Stimulated activated CD4-positive, alpha-beta T cell treated with anti-CD3 and anti-CD28 coated beads, TNF-alpha, amount 100 ng/mL, for 48 hours (primary cell): ENCODE data around the gene PRKAG1.
A peak's percentile ranks its signal among the peaks of the same experiment; 100 is the strongest.

Experiments used
- DNase-seq, 3 donors: peaks; one replicate each; pipeline ENCODE4 v3.0.0-alpha.2; 2020; ENCODE audit warnings: low read depth in 3 of 3

The PRKAG1 gene

DNA sequence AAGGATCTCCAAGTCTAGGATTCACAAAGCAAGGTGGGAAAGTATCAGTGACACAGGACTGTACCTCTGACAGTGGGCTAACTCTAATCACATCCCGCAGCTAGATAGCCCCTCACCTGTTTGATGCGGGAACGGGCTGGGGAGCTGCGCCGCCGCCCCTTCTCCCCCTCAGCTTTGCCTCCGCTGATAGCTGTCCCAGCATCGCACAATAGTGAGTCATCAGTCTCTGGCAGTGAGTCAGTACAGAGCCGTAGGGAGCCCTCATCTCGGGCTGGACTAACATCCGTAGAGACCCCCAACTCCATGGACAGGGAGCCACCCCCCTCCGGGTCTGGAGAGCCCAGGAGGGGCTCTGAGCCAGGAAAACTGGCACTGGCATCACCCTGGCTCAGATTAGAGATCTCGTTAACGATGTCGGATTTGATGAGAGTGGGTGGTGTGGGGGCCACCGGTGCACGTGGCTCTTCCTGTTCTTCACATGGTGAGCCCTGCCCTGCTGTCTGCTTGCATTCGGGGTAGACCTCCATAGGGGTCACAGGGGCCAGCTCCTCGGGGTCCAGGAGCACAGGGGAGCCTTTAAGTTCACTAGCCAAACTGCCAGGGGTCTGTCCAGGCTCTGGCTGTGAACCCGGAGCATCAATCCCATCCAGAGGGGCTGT, 31.1 kb upstream of the PRKAG1 start:
- DNase-seq: no peak

DNA sequence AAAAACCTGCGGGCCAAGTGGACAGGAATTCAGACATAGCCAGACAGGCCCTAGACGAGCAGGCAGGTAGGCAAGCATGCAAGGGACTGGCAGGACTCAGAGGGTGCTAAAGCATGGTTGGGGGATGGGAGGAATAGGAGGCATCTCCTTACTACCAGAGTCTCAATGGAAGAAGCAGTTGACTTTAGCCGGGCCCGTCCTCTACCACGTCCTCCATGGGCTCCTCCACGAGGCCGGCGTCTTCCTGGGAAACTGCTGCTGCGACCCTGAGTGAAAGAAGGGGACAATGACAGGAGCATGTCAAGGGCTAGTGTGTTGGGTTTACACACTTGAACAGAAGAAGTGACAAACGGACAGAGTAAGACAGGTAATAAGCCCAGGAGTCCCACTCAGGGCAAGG, 30.4 kb upstream of the PRKAG1 start:
- DNase-seq: no peak

GRCh38 chr12:49046129-49046895, 27.7 kb upstream of the PRKAG1 start:
- no peak for DNase-seq

- no peak for DNase-seq
Observed at GRCh38 chr12:49044660-49045059, 26.1 kb upstream of the PRKAG1 start.

GRCh38 chr12:49043856-49044258, 25.3 kb upstream of the PRKAG1 start:
- peak; percentile 59 to 82 (median 61) for DNase-seq

- no peak for DNase-seq
Observed at GRCh38 chr12:49043241-49043640, 24.7 kb upstream of the PRKAG1 start.

DNA sequence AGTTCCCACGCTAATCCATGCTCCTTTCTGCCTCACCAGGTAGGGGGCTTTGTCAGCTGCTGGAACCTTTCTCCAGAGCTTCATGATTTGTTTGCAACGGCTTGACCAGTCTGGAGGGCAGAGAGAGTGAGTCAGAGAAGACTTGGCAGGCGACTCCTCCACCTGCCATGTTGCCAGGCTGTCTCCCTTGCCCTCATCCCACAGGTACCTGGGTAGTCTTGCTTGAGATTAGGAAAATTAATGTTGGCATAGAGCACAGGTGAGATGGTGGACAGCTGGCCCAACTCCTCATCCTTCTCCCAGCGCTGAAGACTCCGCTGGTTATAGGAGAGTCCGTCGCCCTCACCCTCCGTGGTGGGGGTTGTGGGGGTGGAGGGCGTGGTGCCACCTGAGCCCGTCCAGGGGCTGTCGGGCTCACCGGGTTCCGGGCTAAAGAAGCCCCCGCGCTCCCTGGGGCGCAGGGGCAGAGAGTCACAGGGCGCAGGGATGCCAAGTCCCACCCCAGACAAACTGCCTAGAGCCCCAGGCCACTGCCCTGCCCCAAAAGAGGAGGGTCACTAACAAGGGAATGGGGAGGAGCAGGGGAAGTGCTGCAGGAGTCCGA, 23.4 kb upstream of the PRKAG1 start:
- no peak for DNase-seq

GRCh38 chr12:49041036-49041880, 22.7 kb upstream of the PRKAG1 start:
- no peak for DNase-seq

DNA sequence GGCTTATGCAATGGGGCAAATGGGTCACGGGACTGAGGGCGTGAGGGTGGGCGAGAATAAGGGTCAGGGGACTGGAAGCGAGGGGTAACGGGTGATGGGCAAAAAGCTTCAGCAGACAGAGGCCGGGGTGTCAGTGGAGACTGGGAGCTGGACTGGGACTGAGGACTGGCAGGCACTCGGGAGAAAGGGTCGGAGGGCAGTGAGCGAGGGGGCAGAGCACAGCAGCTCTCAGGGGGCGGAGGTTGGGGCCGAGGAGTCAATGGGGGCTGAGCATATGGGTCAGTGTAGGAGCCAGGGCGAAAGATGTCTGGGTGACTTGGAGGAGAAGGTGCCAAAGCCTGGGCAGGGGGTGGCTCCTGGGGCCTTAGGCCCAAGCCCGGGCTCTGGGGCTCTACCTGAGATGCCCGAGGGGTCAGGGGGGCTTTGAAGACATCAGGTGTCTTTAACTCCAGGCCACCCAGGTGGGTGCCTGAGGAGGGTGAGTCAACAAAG, 21.8 kb upstream of the PRKAG1 start:
- no peak for DNase-seq

DNA sequence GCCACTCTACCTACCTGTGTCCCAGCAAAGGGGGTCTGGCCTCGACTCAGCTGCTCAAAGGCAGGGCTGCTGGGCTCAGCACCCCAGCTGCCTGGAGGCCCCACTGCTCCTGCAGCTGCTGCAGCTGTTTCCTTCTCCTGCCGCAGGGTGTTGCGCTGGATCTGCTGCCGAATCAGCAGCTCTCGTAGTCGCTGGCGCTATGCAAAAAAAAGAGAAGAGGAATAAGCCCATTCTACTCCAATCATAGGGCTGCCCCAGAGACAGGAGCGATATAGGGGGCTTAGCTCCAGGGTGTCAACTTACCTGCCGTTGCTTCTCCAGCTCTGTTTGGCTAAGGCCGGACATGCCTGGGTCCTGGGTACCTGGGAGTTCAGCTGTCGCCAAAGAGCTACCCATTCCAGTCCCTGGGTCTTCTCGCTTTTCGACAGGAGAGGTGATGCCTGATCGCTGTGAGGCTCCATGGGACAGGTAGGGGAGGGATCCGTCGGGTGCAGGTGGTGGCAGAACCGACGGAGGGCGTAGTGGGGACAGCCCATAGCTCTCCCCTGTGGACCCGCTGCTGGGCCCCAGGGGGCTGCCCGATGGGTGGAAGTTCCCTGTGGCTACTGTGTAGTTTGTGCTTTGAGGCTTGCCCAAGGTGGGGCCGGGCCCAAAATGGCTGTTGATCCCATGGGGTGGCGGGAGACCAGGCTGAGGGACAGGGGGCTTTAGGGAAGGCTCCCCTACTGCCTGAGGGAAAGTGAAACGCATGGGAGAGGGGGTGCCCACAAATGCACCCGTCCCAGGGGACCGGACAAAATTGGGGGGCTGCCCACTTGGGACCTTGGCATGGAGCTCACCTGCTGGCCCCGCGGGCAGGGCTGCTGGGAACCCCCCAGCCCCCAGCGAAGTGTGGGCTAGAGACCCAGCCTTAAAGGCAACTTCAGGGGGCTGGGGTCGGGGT, 21.1 kb upstream of the PRKAG1 start:
- DNase-seq: no peak

DNA sequence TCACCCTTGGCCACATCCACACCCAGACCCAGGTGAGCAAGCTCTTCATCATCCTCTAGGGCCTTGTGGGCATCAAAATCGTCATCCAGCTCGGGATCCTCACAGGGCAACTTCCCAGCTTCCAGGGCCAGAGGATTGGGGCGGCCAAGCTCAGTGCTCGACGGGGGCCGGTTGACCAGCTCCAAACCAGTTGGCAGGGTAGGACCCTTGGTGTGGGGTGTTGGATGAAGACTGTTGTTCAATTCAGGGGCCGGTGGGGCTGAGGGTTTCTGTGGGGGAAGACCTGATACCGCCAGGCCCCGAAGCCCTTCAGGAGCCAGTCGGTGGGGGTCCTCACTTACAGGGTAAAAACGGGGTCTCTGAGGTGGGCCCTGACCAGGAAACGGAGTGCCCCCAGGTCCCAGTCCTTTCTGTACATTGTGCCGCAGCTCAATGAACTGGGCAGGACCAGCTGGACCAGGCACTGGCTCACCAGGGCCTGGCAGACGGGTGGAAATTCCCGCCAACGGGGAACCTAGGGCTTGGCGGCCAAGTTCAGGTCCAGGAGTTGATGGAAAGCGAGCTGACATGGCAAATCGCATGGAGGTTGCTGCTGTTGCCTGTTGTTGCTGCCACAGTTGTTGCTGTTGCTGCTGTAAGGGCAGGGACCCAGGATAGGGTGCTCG, 19.8 kb upstream of the PRKAG1 start:
- DNase-seq: no peak

DNA sequence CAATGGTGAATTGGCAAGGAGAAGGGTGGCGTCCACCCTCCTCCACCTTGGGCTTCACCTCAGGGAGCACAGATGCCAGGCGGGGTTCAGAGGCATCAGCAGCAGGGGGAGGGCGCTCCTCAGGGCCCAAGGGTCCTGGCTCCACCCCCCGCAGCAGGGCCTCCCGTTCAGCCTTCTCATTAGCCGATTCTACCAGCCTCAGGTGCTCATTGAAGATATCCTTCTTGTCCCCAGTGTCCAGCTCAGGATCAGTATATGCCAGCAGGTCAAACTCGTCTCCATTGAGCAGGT, 19.3 kb upstream of the PRKAG1 start:
- no peak for DNase-seq

DNA sequence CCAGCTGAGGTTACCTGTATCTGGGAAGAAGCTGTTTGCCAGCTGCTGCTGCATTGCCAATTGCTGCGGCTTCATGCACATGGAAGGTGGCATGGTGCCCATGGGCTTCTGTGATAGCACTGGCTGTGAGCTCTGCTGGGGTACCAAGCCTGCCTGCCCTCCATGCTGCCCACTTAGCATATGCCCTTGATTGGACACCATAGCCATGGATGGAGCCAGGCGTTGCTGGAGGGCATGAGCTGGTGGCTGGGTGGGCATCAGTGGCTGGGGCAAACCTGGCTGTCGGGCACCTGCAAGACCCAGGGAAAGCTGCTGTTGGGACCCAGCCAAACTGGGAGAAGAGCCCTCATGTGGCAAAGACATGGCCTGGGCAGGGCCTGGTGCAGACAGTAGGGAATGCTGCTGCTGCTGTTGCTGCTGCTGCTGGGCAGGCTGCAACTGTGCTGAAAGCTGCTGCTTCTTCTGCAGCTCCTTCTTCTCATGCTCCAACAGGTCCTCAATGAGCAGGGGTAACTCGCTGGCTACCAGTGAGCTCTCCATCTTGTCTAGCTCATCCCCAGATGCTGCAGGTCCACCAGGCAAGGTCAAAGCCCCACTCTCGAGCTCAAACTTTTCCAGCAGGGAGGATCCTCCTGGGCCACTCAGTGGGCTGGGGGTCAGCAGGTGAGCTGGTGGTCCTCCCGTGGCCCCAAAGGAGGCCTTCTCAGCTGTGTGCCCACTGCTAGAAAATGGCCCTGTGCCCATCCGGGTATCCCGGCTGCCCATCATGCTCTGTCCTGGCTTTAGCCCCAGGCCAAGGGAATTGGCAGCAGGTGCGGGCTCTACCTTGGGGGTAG, 18.8 kb upstream of the PRKAG1 start:
- DNase-seq: no peak

DNA sequence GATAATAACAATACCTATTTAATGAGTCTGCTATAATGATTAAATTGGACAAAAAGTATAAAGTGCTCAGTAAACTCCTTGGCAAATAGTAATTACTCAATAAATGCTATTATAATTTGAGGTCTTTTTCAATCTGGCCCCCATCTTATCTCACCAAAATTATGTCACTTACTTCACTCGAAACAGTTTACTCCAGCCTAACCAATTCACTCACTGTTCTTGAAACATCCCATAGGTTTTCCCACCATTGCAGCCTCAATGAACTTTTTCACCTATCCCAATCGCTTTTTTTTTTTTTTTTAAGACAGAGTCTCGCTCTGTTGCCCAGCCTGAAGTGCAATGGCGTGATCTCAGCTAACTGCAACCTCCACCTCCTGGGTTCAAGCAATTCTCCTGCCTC, 17.5 kb upstream of the PRKAG1 start:
- no peak for DNase-seq

DNA sequence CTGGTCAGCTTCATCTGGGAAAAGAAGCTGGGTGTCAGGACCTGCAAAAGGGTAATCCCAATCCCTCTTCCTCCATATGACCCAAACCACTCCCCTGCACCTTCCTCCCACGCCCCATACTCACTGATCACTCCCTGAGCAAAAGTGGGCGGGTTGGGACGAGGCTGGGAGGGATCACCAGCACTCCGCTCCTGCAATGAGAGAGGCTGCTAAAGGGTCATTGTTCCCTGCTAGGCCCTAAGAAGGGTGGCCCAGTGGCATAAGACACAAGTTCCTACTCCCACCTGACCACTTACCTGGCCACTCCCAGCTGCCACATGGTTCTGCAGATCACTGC, 15.7 kb upstream of the PRKAG1 start:
- no peak for DNase-seq

DNA sequence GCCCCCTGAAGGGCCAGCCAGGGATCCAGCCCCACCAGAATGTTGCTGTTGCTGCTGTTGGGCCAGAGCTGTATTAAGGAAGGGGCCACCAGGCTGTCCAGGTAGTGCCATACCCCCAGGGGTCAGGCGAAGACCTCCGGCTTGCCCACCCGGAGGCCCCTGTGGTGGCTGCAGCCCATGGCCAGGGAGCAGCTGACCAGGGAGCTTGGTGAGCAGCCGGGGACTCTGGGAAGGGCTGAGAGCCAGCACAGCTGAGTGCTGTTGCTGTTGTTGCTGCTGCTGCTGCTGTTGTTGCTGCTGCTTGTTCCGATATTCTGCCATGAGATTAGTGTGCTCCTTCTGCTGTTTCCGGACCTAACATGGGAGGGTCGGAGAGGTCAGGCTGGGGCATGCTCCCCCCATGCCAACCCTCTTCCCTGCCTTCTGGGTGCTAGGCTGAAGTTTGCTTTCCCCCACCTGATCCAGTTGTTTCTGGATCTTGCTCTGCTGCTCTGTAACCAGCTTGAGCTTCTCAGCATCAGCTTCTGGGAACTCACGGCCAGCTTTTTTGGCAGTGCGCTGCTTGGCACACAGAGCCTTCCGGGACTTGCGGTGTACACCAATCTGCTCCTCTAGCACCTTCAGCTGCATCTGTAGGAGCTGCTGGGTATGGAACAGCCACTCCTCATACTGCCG, 15.2 kb upstream of the PRKAG1 start:
- no peak for DNase-seq

GRCh38 chr12:49032679-49033447, 14.3 kb upstream of the PRKAG1 start:
- no peak for DNase-seq

DNA sequence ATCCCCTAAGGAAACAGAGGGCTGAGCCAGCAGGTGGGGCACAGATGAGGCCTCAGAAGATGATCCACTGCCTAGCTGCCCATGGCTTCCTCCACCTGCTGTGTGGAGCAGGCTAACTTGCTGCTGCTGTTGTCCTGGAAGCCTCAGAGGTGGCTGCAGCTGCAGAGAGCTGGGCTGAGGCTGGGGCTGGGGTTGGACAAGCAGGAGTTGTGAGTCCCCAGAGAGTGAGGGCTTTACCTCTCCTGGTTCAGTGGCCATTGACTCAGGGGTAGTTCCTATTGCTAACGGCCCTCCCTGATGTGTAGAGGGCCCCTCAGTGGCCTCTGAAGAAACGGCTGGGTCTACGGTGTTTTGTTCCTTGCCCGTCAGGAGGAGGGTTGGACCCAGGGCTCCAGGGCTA, 13.7 kb upstream of the PRKAG1 start:
- DNase-seq: no peak
